ENCODE data around the gene ADPRM. TPM values are rescaled to one million over a fixed set of nuclear protein-coding genes. Genes with fewer than 3 reads are reported as not detected.

The ADPRM gene, protein sequence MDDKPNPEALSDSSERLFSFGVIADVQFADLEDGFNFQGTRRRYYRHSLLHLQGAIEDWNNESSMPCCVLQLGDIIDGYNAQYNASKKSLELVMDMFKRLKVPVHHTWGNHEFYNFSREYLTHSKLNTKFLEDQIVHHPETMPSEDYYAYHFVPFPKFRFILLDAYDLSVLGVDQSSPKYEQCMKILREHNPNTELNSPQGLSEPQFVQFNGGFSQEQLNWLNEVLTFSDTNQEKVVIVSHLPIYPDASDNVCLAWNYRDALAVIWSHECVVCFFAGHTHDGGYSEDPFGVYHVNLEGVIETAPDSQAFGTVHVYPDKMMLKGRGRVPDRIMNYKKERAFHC
- total RNA-seq: 31.4 TPM

DNA sequence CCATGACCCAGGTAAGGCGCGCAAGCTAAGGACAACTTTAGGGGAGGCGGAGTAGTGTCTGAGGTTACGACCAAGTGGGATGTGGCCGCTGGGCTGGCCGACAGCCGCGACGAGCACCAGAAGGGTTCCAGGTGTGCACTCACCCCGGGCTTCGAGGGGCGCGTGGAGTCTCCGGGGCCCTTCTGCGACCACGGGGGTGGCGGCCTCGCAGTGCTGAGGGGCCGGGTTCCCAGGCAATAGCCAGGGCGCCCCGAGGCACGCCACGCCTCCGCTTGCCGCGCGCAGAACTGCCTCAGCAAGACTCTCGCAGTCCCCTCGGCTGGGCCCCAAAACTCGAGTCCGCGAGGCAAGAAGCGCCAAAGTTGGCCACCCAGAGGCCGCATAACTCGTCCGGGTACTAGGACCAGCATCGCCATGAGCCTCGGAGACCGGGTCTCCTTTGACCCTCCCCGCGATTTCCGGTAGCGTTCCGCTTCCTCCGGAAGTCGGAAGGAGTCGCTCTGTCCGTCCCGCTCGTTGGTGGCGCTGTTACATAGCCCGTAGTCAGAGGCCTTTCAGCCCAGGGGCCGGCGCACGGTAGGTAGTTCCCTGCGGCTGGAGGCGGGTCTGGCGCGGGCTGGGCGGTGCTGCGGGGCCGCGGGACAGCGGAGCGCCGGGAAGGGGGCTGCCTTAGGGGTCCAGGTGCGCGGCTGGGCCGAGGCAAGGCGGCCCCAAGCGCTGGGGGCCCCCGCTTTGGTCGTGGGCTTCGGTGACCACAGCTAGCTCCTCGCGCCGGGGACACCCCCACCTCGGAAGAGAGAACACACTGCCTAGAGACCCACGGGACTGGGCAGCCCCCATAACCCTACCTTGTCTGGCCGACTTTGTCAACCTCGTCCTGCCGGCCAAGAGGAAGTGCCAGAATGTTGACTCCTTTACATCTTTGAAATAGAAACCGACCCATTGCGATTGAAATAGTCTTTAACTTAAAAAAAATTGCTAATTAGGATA is at the start of gene ADPRM, which contains the start of gene SCO1:
Gene ADPRM, plus strand, starts transcription at position 503 of the 990 bp plus-strand sequence. CDS start 7,333 bp downstream, outside the sequence.
Gene SCO1, minus strand, starts transcription at position 442 of the 990 bp plus-strand sequence. Its CDS starts 26 bp downstream, at position 416.

DNA sequence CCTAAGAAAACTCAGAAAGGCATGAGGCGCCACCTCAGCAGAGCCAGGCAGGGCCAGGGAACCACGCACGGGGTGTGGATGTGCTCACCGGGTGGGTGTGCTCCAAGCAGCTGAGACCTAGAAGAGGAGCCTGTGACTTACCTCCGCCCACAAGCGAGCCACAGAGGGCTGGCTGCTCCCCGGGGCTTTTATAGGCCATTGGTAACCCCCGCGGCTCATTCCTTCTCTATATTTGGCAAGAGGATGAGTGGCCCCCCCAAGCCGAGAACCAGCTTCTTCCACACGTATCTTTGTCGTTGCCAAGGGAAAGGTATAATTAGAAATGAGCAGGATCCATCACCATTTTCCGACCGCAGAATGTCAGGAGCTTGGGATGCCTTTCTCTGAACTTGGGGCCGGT is 40.2 kb upstream of the ADPRM start, which contains the start of gene MYH3:
Gene MYH3, minus strand, starts transcription at position 162 of the 400 bp plus-strand sequence. CDS start 2,245 bp downstream, outside the sequence.

DNA sequence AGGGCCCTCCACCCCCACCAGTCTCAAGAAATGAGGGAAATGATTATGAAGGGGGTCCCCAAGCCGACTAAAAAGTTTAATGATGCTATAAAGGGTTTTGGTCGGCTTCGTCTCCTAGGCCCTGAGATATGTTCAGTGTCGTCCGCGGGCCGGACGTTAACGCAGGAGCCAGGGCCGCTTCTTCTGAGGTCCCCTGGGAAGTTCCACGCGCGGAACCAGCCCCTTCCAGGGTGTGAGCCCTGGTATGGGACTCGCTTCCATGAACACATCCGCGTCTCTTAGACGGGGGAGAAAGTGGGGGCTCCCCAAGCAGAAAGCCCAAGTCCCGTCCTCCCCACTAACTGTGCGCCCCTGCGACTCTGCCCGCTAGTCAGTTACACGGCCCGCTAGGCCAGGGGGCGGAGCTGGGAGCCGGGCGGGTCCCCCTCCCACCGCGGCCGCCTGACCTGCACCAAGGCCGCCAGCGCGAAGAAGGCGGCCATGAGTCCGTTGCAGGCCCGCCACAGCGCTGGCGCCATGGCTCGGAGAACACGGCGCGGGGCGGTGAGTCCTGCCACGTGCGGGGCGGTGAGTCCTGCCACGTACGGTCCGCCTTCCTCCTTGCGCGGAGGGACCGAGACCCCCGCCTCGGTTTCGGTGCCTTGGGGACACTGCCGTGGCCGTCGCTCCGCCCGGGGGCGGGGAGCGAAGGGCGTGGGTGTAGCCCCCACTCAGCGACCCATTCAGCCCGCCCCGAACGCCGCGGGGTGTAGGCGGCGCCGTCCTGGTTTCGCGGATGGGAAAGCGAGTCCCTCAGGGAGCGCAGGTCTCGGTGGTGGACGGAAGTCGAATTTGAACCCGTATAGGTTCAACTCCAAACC is 32.2 kb downstream of the ADPRM start, which contains the start of gene TMEM220:
Gene TMEM220, minus strand, starts transcription at position 690 of the 860 bp plus-strand sequence. Its CDS starts 172 bp downstream, at position 518.

Other genes starting within 250 kb of the ADPRM start
- 18.1 TPM for gene MYH4, start 228.0 kb upstream of the ADPRM start, total RNA-seq
- 3.8 TPM for gene MYH1, start 179.1 kb upstream of the ADPRM start, total RNA-seq
- gene MYH2, start 147.9 kb upstream of the ADPRM start, total RNA-seq: 272 TPM
- gene MYH3, start 40.3 kb upstream of the ADPRM start, total RNA-seq: 774 TPM
- 25.6 TPM for gene SCO1, start 61 bp upstream of the ADPRM start, total RNA-seq
- gene TMEM220, start 32.4 kb downstream of the ADPRM start, total RNA-seq: 6.9 TPM
- not detected for gene TMEM238L, start 106.5 kb downstream of the ADPRM start, total RNA-seq
- 1.3 TPM for gene PIRT, start 140.5 kb downstream of the ADPRM start, total RNA-seq

All from camera-type eye (tissue), 1 donor.